CD8-positive, alpha-beta memory T cell (primary cell): ENCODE data around the gene CDC73. TPM values are rescaled to one million over a fixed set of nuclear protein-coding genes. Genes with fewer than 3 reads are reported as not detected.
"Not testable (repeated sequence)": the region's sequence is repeated elsewhere in the genome, so short reads cannot be mapped to it uniquely, and the experiment has no call there.

Source experiments
- CTCF ChIA-PET: fragments of 350-600 bp; sonication (Branson Sonifier 250); formaldehyde crosslinking; loops from one replicate; lab custom pipeline; 2021; ENCODE audit warnings: antibody characterized with exemption; lab: Charles Lee
- POLR2A ChIA-PET: fragments of 350-600 bp; sonication (Branson Sonifier 250); formaldehyde crosslinking; loops from one replicate; lab custom pipeline; 2021; ENCODE audit warnings: antibody characterized with exemption; lab: Charles Lee
- DNase-seq, 5 donors: peaks; one replicate each; pipeline versions ENCODE4 v3.0.0 to v3.0.0-alpha.2; 2020 to 2022; ENCODE audit warnings: mixed read lengths in 1 of 5
- H3K27ac ChIP-seq: one replicate; pipeline ENCODE4 v1.7.0; 2013; ENCODE audit warnings: low read depth, mild to moderate bottlenecking, low read length, moderate library complexity
- H3K27me3 ChIP-seq: 2 replicates; pipeline ENCODE4 v1.7.0; 2013; ENCODE audit warnings: low read length, mild to moderate bottlenecking; ENCODE audit not compliant: insufficient read depth, poor library complexity, severe bottlenecking
- H3K36me3 ChIP-seq: 2 replicates; pipeline ENCODE4 v1.7.0; 2013; ENCODE audit warnings: mild to moderate bottlenecking, low read length, moderate library complexity; ENCODE audit not compliant: insufficient read depth
- H3K4me1 ChIP-seq: 2 replicates; pipeline ENCODE4 v1.7.0; 2013; ENCODE audit warnings: mild to moderate bottlenecking, low read length, moderate library complexity; ENCODE audit not compliant: insufficient read depth
- H3K4me3 ChIP-seq: 2 replicates; pipeline ENCODE4 v1.7.0; 2013; ENCODE audit warnings: mild to moderate bottlenecking, low read length
- H3K9me3 ChIP-seq: 2 replicates; pipeline ENCODE4 v1.7.0; 2013; ENCODE audit warnings: mild to moderate bottlenecking, low read length
- H3K27ac Mint-ChIP-seq, 8 donors: one replicate each; pipeline ENCODE4 v1.8.0; 2020 to 2021; ENCODE audit warnings: mixed read lengths in 8 of 8, mild to moderate bottlenecking in 6 of 8, inconsistent platforms in 3 of 8, moderate library complexity in 3 of 8
- H3K27me3 Mint-ChIP-seq, 2 donors: one replicate each; pipeline ENCODE4 v1.8.0; 2020 to 2021; ENCODE audit warnings: mixed read lengths in 2 of 2, mild to moderate bottlenecking in 1 of 2, moderate library complexity in 1 of 2
- H3K36me3 Mint-ChIP-seq, 3 donors: one replicate each; pipeline ENCODE4 v1.8.0; 2020 to 2021; ENCODE audit warnings: mixed read lengths in 3 of 3, inconsistent platforms in 1 of 3, mild to moderate bottlenecking in 1 of 3
- H3K4me1 Mint-ChIP-seq, 3 donors: one replicate each; pipeline ENCODE4 v1.8.0; 2020 to 2021; ENCODE audit warnings: mixed read lengths in 3 of 3, inconsistent platforms in 1 of 3, mild to moderate bottlenecking in 1 of 3
- H3K4me3 Mint-ChIP-seq, 7 donors: one replicate each; pipeline ENCODE4 v1.8.0; 2020 to 2021; ENCODE audit warnings: mixed read lengths in 7 of 7, mild to moderate bottlenecking in 6 of 7, moderate library complexity in 4 of 7, inconsistent platforms in 2 of 7
- H3K9me3 Mint-ChIP-seq, 5 donors: one replicate each; pipeline ENCODE4 v1.8.0; 2020 to 2022; ENCODE audit warnings: mixed read lengths in 5 of 5, mild to moderate bottlenecking in 3 of 5, moderate library complexity in 2 of 5, inconsistent platforms in 1 of 5
- polyA plus RNA-seq: library from polyadenylated mRNA; unstranded; fragments of 300-500 nt; fragmentation: Illumina TruSeq; gene quantifications from one replicate; pipeline ENCODE4 v1.2.3, GENCODE V29; 2021
- total RNA-seq, 2 experiments: library from RNA; stranded (reverse); gene quantifications; one replicate each; pipeline ENCODE4 v1.2.3, GENCODE V29; 2021

The CDC73 gene
- total and polyA plus RNA-seq, 3 experiments from 2014 or later = 58.5 to 63.8 (median 59.8) TPM

DNA sequence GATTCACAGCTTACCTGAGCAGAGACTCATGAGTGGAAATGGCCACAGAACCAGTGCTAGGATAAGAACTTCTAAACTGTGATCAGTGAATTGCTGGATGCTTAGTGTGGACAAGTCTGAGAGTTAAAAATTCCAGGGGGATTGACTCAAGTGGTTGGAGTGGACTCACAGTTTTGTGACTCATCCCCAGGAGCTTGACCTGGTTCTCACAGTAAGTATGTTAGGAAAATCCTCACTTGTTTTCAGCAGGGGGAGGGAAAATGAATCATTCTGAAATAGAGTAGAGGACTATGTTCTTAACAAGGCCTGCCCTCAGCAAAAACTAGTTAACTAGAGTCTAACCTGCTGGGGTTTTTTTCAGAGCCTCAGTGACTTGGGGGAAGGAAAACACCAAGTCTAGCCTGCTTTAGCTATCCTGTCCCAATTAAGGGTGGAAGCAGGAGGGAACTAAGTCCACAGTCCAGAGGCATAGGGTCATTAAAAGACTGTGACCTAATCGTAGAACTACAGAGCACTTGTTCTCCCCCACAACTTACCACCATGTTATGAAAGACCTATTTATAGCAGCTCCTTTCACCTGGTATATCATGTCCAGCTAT is 6.1 kb upstream of the CDC73 start:
- Mint-ChIP-seq H3K27ac (peak overlapping the region in 1 of 8 donors; percentile 7), H3K27me3 (peaks cover 0 to 1% of the 10 kb centered on the region in 2 donors), H3K4me1 (peaks cover 7 to 14% (median 10%) of the 10 kb centered on the region in 3 donors), H3K36me3 (no peaks in the 10 kb centered on the region), H3K9me3 (no peaks in the 10 kb centered on the region), H3K4me3 (peak overlapping the region in 1 of 7 donors; percentile 11)
- Histone ChIP-seq H3K36me3 (no peaks in the 10 kb centered on the region), H3K4me3 (no peak overlapping the region), H3K4me1 (no peaks in the 10 kb centered on the region), H3K27ac (no peak overlapping the region), H3K9me3 (no peaks in the 10 kb centered on the region), H3K27me3 (no peaks in the 10 kb centered on the region)
- no peak for DNase-seq
- CTCF ChIA-PET = no interaction called here
- POLR2A ChIA-PET = no interaction called here

DNA sequence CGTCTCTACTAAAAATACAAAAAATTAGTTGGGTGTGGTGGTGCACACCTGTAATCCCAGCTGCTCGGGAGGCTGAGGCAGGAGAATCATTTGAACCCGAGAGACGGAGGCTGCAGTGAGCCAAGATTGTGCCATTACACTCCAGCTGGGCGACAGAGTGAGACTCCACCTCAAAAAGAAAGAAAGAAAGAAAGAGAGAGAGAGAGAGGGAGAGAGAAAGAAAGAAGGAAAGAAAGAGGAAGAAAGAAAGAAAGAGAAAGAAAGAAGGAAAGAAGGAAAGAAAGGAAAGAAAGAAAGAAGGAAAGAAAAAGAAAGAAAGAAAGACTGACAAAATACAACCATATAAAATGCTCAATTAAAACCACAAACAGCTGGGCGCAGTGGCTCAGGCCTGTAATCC is 4.7 kb upstream of the CDC73 start:
- H3K4me3 Mint-ChIP-seq, H3K27me3 ChIP-seq, H3K36me3 Mint-ChIP-seq, H3K9me3 Mint-ChIP-seq, H3K27ac ChIP-seq, H3K27me3 Mint-ChIP-seq, H3K27ac Mint-ChIP-seq, DNase-seq, H3K4me3 ChIP-seq, H3K9me3 ChIP-seq, CTCF ChIA-PET, POLR2A ChIA-PET, H3K36me3 ChIP-seq, H3K4me1 ChIP-seq: not testable (repeated sequence)
- H3K4me1 Mint-ChIP-seq = peaks cover 14 to 22% (median 18%) of the 10 kb centered on the region in 3 donors

GRCh38 chr1:193118194-193118593 is 3.6 kb upstream of the CDC73 start:
- no peak overlapping the region for H3K27ac Mint-ChIP-seq
- peaks cover 13% of the 10 kb centered on the region for H3K4me1 ChIP-seq
- no peak overlapping the region for H3K4me3 Mint-ChIP-seq
- peaks cover 0 to 1% of the 10 kb centered on the region in 2 donors for H3K27me3 Mint-ChIP-seq
- no peaks in the 10 kb centered on the region for H3K9me3 ChIP-seq
- H3K4me3 ChIP-seq = no peak overlapping the region
- H3K27me3 ChIP-seq = no peaks in the 10 kb centered on the region
- POLR2A ChIA-PET = no interaction called here
- peaks cover 0 to 12% (median 0%) of the 10 kb centered on the region in 3 donors for H3K36me3 Mint-ChIP-seq
- H3K27ac ChIP-seq = no peak overlapping the region
- no peak for DNase-seq
- no peaks in the 10 kb centered on the region for H3K9me3 Mint-ChIP-seq
- peaks cover 22 to 29% (median 26%) of the 10 kb centered on the region in 3 donors for H3K4me1 Mint-ChIP-seq
- CTCF ChIA-PET = no interaction called here
- no peaks in the 10 kb centered on the region for H3K36me3 ChIP-seq

GRCh38 chr1:193118803-193119730 is 2.8 kb upstream of the CDC73 start:
- Histone ChIP-seq H3K4me1 (peaks cover 21% of the 10 kb centered on the region), H3K4me3 (no peak overlapping the region), H3K27me3 (no peaks in the 10 kb centered on the region), H3K36me3 (no peaks in the 10 kb centered on the region), H3K27ac (no peak overlapping the region), H3K9me3 (no peaks in the 10 kb centered on the region)
- H3K9me3 Mint-ChIP-seq = no peaks in the 10 kb centered on the region
- peaks cover 0 to 1% of the 10 kb centered on the region in 2 donors for H3K27me3 Mint-ChIP-seq
- H3K27ac Mint-ChIP-seq = peak overlapping the region in 4 of 8 donors; percentile 3 to 70 (median 32)
- DNase-seq = no peak
- H3K4me1 Mint-ChIP-seq = peaks cover 31 to 38% (median 35%) of the 10 kb centered on the region in 3 donors
- peak overlapping the region in 1 of 7 donors; percentile 57 for H3K4me3 Mint-ChIP-seq
- H3K36me3 Mint-ChIP-seq = peaks cover 0 to 12% (median 0%) of the 10 kb centered on the region in 3 donors
- POLR2A ChIA-PET = interaction anchor here (0.8 kb wide), 1 partner anchor 68 kb away, joined by 4 read pairs; no protein-coding TSS in a partner anchor
- CTCF ChIA-PET = interaction anchor here (3.6 kb wide), 1 partner anchor 312 kb away, joined by 21 read pairs; no protein-coding TSS in a partner anchor

DNA sequence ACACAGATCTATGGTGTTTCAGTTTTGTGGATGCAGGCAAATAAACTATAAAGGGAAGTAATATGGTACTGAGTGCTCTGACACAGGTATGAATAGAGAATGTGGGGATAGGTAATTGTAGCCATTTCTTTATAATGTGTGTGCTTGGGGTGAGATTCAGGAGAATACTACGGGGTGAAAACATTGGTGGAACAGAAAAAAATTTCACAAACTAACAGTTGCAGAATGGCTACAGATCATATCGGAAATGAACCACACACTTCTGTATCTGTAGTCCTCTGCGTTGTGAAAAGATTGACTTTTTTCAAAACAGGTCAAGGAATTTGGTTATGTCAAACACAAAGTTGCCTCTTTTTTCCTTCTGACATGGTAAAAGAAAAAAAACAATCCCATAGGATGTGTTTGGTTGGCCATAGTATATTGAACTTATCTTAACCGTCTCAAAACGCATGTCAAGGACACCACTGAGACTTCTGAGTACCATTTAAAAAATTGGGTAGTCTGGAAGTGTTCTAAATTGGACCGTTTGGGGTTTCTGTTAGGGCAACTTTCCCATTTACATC is 1.1 kb upstream of the CDC73 start:
- peak overlapping the region; percentile 93 to 99 (median 95) for H3K4me3 Mint-ChIP-seq
- peak in 1 of 5 donors; percentile 6 for DNase-seq
- Histone ChIP-seq H3K27ac (no peak overlapping the region), H3K4me3 (peak overlapping the region; percentile 99), H3K4me1 (peaks cover 33% of the 10 kb centered on the region), H3K36me3 (peaks cover 3% of the 10 kb centered on the region), H3K27me3 (no peaks in the 10 kb centered on the region), H3K9me3 (no peaks in the 10 kb centered on the region)
- no peaks in the 10 kb centered on the region for H3K9me3 Mint-ChIP-seq
- POLR2A ChIA-PET = interaction anchor here (0.6 to 1.5 kb wide), 8 partner anchors 16 to 657 kb away, joined by 3 to 12 read pairs (median 4); partner anchors contain the start of genes GLRX2, RGS2, RO60 and UCHL5
- peaks cover 43 to 54% (median 51%) of the 10 kb centered on the region in 3 donors for H3K4me1 Mint-ChIP-seq
- H3K36me3 Mint-ChIP-seq = peaks cover 0 to 26% (median 2%) of the 10 kb centered on the region in 3 donors
- peak overlapping the region in 7 of 8 donors; percentile 79 to 99 (median 90) for H3K27ac Mint-ChIP-seq
- CTCF ChIA-PET = interaction anchor here (1.2 to 3.6 kb wide), 6 partner anchors 13 to 314 kb away, joined by 3 to 30 read pairs (median 8); partner anchors contain the start of genes GLRX2, RO60 and UCHL5
- peaks cover 0 to 1% of the 10 kb centered on the region in 2 donors for H3K27me3 Mint-ChIP-seq

DNA sequence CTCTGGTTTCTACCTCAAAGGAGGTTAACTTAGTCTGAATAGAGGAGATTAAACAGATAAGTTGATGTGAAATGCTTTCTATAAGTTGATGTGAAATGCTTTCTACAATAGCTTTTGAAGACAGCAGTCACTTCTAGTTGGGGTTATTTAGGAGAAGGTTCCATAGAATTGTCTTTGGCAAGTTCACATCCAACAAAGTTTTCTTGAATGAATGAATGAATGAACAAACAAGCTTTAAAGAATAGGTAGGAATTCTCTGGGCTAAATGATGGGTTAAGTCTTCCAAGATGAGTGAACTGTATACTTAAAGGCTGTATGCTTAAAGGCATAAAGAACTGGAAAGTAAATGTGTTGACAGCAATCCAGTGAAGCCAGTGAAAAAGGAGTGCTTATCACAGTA is 1.9 kb downstream of the CDC73 start:
- Histone ChIP-seq H3K4me1 (peaks cover 40% of the 10 kb centered on the region), H3K36me3 (peaks cover 9% of the 10 kb centered on the region), H3K9me3 (no peaks in the 10 kb centered on the region), H3K27me3 (no peaks in the 10 kb centered on the region), H3K4me3 (peak overlapping the region; percentile 99), H3K27ac (no peak overlapping the region)
- peak overlapping the region; percentile 93 to 99 (median 95) for H3K4me3 Mint-ChIP-seq
- DNase-seq = no peak
- CTCF ChIA-PET = interaction anchor here (1.1 to 3.6 kb wide), 3 partner anchors 14 to 314 kb away, joined by 3 to 30 read pairs (median 7); partner anchors contain the start of genes RO60 and UCHL5
- H3K9me3 Mint-ChIP-seq = no peaks in the 10 kb centered on the region
- POLR2A ChIA-PET = interaction anchor here (1.0 kb wide), 1 partner anchor 13 kb away, joined by 3 read pairs; no protein-coding TSS in a partner anchor
- H3K27me3 Mint-ChIP-seq = peaks cover 0 to 1% of the 10 kb centered on the region in 2 donors
- peaks cover 0 to 45% (median 8%) of the 10 kb centered on the region in 3 donors for H3K36me3 Mint-ChIP-seq
- peak overlapping the region in 4 of 8 donors; percentile 13 to 68 (median 65) for H3K27ac Mint-ChIP-seq
- H3K4me1 Mint-ChIP-seq = peaks cover 56 to 73% (median 73%) of the 10 kb centered on the region in 3 donors

- Histone ChIP-seq H3K36me3 (peaks cover 14% of the 10 kb centered on the region), H3K9me3 (no peaks in the 10 kb centered on the region), H3K27me3 (no peaks in the 10 kb centered on the region), H3K27ac (no peak overlapping the region), H3K4me1 (peaks cover 40% of the 10 kb centered on the region), H3K4me3 (no peak overlapping the region)
- H3K36me3 Mint-ChIP-seq = peaks cover 2 to 49% (median 12%) of the 10 kb centered on the region in 3 donors
- CTCF ChIA-PET = interaction anchor here (1.4 kb wide), 1 partner anchor 20 kb away, joined by 3 read pairs; the partner anchor contains the start of gene GLRX2
- POLR2A ChIA-PET = interaction anchor here (0.6 to 0.7 kb wide), 2 partner anchors 400 to 461 kb away, joined by 3 read pairs; no protein-coding TSS in a partner anchor
- peaks cover 55 to 74% (median 70%) of the 10 kb centered on the region in 3 donors for H3K4me1 Mint-ChIP-seq
- no peaks in the 10 kb centered on the region for H3K9me3 Mint-ChIP-seq
- no peak for DNase-seq
- H3K4me3 Mint-ChIP-seq = peak overlapping the region in 2 of 7 donors; percentile 24 to 64
- H3K27ac Mint-ChIP-seq = peak overlapping the region in 3 of 8 donors; percentile 12 to 52 (median 36)
- H3K27me3 Mint-ChIP-seq = no peaks in the 10 kb centered on the region
Observed at GRCh38 chr1:193125369-193125768, 3.5 kb downstream of the CDC73 start.
